Left forelimb (tissue), 1 donor: Measurements from ENCODE around the gene HYAL3.

Source experiments
- DNase-seq: peaks from one replicate; pipeline ENCODE4 v3.0.0-alpha.2; 2018; ENCODE audit warnings: low spot score

Gene HYAL3

DNA sequence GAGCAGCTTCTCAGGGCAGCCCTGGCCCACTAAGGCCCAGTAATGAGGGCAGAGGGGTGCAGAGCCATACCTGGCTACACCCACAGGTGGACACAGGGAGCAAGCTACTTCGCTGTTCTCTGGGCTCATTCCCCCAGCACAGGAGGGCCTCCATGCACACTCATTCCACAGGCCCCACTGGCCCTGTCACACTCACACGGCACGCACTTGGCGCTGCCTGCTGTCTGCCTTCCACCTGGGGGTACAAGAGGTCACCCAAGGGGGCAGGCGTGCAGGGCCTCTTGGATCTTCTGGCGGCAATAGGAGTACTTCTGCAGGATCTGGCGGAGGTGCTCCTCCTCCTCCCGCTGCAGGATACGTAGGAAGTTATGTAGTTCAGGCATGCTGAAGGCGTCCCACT lies 31.1 kb upstream of the HYAL3 start:
- no peak for DNase-seq

DNA sequence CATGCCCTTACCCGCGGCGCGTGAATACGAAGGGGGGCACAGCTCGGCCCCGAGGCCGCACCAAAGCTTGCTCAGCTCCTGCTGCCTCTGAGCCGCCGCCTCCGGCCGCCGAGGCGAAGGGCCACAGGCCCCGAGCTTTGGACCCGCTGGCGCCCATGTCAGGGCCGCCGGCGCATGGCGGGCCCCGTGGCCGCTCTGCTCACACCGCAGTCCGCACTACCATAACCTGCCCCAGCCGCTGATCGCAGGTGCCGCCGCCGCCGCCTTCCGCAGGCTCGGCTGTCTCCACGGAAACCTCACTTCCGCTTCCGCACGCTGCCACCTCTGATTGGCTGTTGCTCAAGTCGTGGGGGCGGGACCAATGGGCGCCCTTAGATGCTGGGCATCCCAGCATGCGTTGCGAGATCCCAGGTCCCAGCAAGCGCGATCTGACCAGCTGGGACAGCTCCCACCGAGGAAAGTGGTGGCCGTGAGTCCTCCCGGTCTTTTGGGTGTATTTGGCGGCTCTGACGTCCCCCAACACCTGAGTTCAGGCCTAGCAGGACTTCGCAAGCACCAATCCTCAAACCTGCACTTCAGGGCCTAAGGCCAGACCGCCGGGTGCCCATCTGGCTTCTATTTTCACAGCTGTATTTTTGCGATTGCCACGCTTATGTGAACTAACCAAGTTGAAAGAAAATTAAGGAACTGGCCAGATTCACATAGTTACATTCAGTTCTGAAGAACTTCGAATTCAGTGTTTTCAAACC lies 28.9 kb upstream of the HYAL3 start, which contains the start of gene TUSC2:
TUSC2 (minus strand) TSS at position 281 of the 749 bp plus-strand sequence; CDS start at position 157, 124 bp downstream.
- peak; percentile 95 for DNase-seq

DNA sequence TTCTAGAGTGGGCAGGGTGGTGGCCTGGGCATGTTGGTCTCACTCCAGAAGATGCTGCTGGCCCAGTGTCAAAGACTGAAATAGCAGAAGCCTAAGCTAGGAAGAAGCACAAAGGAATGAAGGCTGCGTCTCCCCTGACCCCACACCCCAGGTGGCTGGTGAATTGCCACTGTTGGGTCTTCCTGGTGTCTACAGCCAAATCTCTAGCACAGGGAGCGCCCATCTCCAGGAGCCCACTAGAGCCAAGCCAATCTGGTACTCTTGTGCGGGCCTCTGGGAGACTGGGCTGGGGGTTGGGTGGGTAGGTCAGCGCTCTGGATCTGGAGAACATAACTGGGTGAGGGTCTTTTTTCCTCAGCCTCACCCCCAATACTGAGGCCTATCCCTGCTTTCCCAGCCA lies 27.9 kb upstream of the HYAL3 start:
- DNase-seq, result no peak

DNA sequence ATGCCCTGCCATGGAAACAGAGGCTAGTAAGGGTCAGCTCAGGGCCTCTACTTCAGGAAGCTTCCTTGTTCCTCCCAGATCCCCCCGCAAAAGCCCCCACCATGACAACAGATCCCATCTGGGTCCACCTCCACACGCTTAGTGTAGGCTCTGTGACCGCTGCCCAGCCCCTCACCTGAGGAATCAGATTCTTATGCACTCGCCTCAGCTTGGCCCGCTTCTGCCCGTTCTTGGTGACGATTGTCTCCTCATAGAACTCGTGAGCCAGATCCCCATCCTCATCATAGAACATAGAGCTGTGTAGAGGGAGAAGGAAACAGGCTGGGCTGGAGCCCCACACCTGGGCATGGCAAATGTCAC lies 27.0 kb upstream of the HYAL3 start:
- DNase-seq, result no peak

DNA sequence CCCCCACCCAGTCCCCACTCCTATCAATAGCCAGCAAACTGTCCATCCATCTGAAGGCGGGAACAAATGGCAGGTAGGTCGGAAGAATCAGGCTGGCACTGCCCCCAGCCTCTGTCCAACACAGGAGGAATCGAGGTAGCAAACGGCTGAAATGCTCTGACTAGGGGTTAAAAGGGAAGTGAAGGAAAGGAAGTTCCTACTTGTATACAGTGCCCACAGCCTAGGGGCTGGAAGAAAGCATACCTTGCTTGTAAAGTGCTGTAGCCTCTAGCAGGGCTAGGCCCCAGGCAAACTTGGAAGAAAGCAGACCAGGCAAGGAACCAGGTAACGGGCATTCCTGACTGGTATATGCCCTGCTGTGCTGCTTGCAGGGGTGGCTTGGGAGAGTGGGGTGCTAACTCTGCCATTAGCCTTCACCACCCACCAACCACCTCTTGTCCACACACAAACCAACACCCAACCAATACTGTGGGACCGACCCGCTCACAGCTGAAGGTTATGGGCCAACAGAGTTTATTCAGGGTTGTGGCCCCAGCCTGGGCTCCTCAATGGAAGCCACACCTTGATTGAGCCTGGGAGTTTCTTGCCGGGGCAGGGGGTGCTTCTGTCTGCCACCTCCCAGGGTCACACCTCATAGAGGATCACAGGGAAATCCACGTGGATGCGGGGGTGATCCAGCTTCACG lies 26.4 kb upstream of the HYAL3 start:
- no peak for DNase-seq

DNA sequence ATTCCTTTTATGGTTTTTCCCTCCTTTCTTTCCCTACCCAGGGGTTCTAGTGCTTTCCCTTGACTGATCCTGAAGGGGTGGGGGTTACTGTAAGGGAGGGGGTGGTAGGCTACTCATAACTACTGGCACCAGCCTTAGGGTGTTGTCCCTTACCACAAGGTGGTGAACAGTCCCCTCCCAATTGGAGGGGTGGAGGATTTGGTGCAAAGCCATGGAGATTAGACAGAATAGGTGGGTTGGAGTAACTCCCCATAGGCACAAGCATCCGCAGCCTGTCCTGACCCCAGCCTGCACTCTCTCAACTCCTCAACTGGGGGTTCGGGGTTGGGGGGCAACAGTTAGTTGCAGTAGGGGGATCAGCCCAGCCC lies 25.9 kb upstream of the HYAL3 start:
- DNase-seq, result no peak

DNA sequence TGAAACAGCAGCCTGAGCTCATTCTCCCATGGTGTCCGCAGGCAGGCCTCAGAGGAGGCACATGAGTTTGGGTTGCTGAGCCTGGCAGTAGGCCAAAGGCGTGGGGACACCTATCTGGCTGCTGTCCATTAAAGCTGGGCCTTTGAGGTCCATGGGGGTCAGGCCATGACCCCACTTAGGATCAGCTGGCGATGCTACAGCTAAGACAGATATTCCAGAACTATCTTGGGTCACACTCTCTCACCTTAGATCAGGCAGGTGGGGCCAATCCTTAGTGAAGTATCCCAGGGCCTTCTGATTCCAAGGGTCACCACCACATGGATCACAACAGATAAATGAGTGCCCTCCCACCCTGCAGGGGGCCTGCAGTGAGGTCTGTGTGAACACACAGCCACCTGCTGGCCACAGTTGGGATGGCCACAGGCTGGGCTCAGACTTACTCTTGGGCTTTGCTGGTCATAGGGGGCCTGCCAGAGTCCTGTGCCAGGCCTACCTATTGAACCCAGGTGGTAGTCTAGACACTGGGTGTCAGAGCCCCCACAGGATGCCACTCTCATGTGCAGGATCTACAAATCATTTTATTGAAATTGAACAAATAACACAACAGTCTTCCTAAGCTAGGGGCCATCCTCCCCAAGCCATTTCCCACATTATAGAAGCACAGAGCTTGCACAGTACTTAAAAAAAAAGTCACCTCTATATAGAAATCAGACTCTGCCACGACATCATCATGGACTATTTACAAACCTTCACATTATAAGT lies 25.3 kb upstream of the HYAL3 start:
- no peak for DNase-seq

DNA sequence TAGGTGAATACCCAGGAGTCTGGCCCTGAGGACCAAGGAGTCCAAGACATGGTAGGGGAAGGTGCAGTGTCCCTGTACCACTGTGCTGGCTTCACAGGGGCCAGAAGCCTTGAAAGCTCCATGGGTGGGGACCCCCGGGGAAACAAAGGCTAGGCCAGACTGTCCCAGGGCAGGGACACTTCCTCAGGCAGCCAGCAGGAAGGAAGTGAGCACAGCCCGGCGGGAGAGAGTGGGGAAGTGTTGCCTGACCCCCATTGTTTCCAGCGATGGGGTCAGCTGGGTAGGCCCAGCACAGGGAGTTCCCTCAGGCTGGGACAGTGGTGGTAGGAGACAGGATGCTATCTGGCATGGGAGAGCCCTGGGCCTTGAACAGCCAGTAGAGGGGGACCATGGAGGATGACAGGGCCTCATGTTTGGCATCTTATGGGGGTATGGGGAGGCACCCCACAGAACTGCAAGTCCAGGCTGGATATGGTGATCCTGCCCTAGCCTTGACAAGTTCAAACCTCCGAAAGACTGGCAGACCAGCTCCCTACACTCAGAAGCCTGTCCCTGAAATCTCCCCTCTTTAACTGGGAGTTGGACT lies 24.5 kb upstream of the HYAL3 start:
- DNase-seq, result no peak

DNA sequence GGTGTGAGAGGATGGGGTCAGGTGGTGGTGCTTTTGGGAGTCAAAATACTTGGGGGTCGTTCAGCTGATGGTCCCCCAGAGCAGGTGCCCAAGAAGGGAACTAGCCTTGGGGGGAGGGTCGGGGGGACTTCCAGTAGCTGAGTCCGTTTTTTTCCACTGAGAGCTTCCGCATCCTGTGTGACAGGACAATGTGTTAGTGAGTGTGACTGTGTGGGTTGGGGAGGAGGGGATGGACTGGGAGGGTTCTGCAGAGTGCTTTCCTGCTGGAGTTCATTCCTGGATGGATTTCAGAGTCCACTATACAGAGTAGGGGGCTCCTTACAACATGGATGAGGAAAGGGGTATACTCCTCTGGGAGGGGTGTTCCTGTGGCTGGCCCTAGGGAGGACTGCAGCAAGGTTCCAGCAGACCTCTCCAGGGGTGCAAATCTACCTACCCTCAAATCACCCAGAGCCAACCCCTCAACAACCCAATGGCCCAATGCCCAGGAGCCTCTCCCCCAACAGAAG lies 23.9 kb upstream of the HYAL3 start:
- DNase-seq, result no peak

DNA sequence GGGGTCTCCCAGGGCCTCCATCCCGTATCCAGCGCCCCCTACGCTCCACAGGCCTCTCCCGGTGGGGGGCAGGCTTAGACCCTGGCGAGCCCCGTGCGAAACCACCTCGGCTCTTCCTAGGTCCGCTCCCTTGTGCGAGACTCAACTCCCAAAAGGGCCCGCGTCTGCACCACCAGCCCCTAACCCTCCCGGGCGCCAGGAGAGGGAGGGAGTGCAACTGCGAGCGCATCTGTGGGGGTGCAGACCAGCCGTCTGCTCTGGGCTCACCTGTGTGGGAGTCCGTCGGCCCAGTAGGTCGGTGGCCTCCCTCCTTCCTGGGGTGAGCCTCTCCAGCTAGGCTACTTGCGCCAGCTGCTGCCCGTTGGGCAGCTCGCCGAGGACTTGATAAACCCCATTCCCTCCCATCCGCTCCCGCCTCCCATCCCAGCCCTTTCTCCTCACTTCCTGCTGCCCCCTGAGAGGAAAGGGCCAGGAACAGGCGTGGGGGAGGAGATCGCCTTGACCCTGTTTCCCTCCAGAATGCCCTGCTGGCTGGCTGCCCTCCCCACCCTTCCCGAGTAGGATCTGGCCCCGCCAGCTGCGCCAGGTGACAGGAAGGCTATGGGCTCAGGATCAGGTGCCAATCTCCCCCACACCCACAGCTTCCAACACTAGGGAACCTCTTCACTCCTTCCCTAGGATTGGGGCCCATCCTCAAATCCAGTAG lies 23.3 kb upstream of the HYAL3 start, which contains the start of gene HYAL2:
HYAL2 (minus strand) TSS at position 360 of the 706 bp plus-strand sequence. CDS start 2,256 bp downstream, outside the sequence.
- DNase-seq, result no peak

DNA sequence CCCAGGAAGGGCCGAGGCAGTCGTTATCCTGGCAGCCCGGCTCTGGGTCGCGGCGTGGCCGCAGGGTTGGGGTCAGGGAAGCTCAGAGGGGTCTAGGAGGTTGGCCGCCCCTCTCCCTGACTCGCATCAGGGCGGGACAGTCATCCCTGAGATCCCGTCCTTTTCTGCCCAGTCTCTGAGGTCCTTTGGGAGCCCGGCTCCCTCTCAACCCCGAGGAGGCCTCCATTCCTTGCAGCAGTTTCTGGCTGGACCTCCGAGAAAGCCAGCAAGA lies 22.8 kb upstream of the HYAL3 start:
- no peak for DNase-seq

DNA sequence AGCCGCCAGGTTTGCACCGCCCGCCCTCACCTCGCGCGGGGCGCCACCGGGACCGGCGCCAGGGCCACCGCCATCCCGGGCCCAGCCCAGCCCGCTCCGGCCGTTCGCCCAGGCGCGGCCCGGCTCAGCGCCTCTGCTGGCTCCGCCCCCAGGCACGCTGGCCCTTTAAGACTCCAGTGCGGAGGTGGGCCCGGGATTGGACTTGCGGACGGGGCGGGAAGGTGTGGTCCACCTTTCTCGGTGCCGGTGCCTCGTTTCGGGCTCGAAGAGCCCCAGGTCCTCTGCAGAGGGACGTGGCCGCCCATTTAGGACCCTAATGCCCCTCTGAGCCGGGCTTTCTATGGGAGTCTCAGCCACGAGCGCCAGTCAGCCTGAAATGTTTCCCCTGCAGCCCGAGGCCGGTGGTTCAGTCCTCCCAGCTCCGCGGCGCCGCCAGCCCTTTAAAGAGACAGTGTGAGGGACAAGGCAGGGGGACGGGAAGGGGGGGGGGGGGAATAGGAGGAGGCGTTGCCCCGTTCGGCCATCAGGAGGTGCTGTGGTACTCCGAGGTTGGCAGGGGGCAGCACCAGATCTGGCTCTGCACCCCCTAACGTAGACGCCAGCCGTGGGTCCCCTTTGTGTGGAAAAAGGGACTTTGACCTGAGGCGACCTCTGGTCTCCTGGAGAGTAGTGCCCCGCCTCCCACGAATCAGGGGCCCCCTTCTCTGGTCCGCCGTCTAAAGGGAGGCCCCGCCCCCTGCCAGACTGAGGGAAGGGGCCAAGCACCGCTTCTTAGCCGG lies 22.3 kb upstream of the HYAL3 start:
- DNase-seq, result peak; percentile 95

DNA sequence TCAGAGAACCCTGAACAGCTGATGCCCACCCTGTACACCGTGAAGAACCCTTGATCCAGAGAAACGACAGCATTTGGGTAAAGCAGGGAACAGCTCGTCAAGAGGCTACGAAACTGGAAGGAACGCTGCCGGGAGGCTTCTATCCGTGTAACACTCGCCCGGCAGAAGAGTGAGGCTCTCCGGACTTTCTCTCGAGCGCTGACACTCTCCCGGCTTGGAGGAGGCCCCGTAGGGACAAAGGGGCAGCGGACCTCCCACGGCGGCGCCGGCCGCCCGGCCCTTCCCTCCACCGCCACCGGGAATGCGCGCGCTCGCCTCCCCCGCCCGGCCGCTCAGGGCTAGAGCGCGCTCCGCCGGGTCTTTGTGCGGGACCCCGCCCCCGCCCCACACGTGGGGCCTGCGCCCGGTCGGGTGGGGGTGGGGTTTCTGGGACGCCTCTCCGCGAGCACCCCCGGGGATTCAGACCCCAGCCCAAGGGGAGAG lies 21.7 kb upstream of the HYAL3 start:
- no peak for DNase-seq

DNA sequence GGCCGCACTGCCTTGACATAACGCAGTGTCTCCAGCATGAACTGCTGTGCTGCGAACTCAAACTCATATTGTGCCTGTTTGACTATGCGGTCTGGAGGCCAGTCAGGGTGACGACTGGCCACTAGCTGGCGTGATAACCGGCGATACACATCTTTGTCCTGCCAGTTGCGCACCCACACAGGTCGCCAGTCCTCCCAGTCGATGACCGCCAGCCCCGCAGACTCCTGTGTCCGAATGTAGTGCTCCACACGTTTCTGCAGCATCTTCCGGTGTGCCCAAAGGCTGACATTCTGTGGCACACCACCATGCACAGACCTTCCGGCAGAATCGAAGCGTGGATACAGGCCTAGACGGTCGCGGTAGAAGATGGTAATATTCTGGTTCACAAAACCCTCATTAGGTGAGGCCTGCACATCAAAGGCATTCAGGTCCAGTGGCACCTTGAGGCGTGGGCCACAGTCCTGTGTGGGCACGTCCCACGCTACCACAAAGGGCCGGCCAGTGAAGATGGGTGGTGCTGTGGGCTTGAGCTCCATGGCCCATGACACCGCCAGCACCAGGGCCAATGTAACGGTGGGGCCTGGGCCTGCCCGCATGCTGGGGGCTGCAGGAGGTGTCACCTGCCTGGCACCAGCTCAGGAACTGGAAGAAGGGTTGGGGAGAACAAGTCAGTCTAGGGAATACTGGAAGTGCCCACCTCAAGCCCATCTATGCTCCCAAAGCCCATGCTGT lies 20.9 kb upstream of the HYAL3 start:
- DNase-seq, result no peak

DNA sequence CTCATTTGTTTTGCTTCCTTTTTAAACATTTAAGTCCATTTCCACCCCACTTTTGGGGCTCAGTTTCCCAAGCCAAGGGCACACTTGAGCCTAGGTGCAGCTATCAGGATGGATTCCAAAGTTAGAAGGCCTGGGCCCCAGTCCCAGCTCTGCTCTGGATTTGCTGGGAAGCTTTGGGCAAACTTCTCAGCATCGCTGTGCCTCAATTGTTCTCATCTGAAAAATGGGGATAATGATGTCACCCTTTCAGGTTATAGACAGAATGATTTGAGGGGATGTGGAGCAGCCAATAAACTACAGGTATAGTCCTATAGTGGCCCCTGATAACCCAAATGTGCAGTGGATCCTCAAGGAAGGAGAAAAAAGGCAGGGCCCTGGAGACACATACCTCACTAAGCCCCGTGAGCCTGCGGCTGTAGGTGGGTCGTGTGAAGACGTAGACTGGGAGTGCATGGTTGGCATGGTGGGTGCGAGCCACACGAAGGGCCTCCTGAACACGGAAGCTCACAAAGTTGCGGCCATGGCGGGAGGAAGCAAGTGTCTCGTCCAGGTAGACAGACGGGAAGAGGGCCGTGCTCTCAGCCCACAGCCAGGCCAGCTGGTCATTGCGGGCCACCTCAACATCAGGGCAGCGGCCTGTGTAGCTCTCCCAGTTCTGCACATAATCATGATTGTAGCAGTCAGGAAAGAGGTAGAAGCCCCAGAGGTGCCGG lies 20.1 kb upstream of the HYAL3 start:
- DNase-seq, result no peak

DNA sequence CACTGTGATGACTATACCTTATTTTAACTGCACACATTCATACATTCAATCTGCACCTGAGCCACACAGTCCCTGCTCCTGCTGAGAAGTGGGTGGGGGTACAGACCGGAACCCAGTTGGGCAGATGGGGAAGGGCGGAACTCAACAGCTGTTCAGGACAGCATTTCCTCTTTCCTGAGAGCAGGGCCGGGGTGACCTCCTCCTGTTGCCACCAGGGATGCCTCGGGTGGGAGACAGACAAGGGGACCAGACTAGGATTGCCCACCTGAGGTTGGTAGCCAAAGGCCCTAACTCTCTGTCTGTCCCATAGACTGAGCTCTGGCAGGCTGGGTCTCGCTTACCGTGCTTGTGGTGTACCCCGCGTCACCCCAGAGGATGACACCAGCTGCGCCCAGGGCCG lies 19.4 kb upstream of the HYAL3 start:
- no peak for DNase-seq

DNA sequence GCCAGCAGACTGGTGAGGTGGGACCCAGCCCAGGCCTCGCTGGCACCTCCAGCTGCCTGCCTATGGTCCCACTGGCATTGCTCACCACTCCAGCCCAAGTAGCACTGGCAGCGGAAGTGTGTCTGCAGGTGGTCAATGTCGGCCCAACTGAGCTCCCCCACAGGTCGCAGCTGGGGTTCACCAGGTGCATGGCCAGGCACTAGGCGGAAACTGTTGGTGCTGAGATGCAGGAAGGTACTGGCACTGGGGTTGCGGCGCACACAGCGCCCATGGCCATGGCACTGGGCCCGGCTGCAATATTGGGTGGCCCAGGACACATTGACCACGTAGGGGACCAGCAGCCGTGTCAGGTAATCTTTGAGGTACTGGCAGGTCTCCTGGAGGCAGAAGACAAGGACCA lies 19.0 kb upstream of the HYAL3 start:
- no peak for DNase-seq

DNA sequence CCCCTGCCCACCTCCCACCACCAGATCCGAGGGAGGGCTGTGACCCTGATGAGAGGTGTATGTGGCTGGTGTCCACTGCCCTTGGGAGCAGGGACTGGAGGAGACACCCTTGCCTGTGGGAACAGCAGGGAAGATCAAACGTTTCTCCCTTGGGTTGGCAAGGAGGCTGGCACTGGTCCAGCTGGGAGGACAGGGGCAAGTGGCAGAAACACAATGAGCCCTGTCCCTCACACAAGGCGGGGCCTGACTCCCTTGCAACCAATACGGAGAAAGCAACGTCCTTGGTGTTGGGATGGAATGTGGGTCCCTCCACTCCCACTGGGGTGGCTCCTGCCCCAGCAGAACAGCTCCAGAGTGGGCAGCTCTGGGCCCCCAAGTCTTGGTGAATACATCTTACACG lies 18.1 kb upstream of the HYAL3 start:
- no peak for DNase-seq

DNA sequence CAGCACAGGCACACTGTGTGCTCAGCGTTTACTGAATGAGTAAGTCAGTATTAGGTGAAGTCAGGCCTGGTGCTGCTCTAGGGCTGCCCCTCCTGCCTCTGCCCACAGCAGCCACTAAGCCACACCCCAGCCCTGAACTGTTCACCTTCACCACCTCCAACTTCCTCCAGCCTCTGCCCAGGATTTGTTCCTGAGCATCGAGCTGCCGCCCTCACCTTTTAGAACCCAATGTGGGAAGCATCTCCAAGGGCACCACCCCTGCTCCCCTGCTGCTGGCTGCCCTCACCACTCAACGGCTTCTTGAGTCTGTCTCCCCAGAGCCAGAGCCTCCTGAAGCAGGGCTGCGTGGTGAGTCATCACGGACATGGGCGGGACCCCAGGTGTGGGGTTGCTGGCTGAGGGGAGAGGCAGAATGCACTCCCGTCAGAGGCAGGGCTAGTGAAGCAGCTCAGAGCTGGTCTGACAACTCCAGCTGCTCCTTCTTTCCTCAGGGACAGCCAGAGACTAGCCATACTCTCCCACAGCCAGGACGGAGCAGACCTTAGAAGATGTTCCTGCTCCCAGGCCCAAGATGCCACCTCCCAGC lies 17.5 kb upstream of the HYAL3 start:
- DNase-seq, result no peak
